Right kidney (tissue), 1 donor: Measurements from ENCODE around the gene FBXL13.
"Not testable (repeated sequence)": the region's sequence is repeated elsewhere in the genome, so short reads cannot be mapped to it uniquely, and the experiment has no call there.

ENCODE experiments used
- DNase-seq: peaks from one replicate; pipeline ENCODE4 v3.0.0-alpha.2; 2016

FBXL13 gene

DNA sequence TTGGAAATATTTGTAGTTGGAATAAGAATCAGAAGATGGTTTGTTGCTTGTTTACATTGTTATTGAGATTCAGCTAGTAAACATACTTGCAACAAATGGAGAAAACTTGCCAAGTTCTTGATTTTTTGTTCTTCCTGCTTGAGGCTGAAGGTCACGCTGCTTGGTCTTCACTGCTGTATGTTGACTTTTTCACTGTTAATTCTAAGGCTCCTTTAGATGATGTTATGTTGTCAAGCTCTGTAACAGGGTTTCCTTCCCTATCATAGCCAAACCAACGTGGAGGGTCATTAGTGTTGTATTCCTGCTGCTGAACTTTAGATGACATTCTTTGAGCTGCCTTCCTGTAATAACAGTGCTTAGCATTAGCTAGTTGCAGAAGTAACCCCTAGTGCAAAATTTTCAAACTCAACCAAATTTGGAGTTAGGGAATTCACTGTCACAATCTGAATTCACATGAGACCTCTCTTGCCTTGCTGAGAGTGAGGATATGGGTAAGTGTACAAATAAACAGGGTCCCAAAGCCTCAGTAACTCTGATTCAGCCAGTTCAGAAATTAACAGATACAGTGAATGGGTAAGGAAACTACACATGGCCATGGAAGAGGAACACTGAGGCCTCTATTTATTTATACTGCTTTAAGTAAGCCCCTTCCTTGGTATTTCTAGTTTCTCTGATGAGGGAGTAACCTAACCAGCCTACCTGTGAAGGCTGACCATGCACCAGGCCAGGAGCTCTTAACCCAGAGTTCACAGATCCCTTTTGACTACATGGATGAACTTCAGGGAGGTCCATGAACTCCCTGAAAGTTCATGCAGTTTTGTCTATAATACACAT, 261.2 kb downstream of the FBXL13 start:
- DNase-seq = no peak

DNA sequence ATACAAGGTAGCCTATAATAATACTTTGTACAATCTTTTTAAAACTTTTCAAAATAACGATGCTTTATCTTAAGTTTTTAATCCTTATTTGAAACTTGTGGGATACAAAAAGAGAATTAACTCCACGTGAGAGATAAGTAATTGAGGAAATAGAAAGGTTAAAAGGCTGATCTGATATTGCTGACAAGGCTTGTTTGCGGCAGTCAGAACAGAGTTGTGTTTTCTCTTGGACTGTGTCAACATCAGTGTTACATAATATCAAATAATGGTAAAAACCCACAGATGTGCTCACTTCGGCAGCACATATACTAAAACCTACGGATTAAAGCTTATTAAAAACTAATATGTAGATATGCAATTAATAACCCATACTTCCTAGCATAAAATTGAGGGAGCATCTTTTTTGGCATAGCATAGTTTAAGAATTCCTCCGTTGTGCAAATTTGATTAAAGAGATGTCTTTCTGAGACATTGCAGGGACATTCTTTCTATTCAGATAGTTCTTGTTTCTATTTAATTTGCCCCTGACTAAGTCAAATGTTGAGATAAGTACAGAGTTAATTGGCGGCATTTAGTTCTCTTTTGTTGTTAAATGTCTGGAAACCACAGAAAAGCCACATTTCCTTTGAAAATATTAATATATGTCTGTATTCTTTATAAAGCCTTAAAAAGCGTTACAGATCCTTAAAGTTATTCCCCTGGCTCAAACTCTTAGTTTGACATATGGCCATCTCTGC, 262.5 kb downstream of the FBXL13 start:
- no peak for DNase-seq

DNA sequence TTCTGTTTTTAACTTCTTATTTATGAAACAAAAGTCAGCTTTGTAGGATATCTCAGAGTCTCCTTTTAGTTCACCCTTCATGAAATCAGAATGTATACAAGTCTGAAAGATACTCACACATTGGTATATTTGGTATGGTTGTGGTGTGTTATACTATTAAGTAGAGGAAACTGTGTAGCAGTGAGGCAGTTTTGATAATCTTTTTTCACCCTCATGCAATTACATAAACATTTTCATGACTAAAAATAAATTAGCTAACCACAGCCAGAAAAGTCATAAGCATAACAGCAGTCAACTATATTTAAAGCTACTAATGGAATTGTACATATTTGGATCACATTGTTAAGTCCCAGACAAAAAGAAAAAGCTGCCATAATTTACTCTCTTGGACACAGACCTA, 263.7 kb downstream of the FBXL13 start:
- no peak for DNase-seq

DNA sequence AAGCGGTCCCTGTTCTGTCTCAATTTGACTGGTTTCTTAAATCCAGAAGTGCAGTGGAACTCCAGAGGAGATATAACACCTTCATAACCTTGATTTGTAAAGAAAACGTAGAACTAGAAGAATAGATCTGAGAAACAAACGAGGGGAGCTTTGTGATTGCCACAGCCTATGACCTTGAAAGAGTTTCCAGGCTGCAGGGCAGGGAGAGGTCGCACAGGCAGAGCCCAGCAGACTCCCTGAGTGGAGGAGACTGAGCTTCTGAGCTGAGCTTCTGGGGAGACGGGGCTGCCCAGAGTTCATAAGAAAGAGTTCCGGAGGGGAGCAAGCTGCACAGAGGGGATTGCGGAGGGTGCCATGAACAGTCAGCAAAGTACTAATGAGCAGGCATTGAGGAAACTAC, 268.0 kb downstream of the FBXL13 start:
- no peak for DNase-seq

DNA sequence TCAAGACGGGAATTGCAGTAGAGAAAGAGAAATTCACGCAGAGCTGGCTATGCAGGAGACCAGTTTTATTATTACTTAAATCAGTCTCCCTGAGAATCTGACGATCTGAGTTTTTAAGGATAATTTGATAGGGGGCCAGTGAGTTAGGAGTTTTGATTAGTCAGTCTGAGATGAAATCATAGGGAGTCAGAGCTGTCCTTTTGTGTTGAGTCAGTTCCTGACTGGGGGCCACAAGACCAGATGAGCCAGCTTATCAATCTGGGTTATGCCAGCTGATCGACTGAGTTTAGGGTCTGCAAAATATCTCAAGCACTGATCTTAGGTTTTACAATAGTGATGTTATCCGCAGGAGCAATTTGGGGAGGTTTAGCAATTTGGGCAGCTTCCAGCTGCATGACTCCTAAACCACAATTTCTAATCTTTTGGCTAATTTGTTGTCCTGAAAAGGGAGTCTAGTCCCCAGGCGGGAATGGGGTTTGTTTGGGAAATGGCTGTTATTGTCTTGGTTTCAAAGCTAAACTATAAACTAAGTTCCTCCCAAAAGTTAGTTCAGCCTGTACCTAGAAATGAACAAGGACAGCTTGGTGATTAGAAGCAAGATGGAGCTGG, 278.5 kb downstream of the FBXL13 start:
- DNase-seq = not testable (repeated sequence)

DNA sequence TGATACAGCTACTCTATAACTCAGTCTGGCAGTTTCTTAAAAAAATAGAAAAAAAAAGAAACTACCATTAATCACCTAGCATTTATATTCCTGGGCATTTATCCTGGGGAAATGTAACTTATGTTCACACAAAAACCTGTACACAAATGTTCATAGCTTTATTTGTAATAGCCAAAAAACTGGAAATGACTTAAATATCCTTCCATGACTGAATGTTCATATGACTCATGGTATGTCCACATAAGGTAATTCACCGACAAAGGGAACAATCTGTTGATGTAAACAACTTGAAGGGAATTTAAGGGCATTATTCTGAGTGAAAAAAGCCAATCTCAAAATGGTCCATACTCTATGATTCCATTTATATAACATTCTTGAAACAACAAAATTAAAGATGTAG, 280.0 kb downstream of the FBXL13 start:
- not testable (repeated sequence) for DNase-seq

DNA sequence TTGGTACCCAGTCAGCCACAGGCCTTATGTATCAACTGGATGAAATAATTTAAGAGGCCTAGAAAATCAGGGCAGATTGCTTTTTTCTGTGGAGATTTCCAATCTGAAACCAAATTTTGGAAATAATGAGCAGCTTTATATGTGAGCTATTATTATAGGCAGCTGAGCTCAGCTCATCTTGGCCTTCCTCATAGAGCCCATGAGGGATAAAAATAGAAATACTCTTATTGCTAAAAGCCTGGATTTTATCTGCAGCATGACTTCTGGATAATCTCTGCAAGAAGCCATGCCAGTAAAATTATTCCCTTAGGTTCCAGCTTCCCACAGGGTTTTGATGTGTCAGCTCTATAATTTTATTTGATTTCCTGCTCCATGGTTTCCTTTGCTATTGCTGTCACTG, 282.8 kb downstream of the FBXL13 start:
- not testable (repeated sequence) for DNase-seq

DNA sequence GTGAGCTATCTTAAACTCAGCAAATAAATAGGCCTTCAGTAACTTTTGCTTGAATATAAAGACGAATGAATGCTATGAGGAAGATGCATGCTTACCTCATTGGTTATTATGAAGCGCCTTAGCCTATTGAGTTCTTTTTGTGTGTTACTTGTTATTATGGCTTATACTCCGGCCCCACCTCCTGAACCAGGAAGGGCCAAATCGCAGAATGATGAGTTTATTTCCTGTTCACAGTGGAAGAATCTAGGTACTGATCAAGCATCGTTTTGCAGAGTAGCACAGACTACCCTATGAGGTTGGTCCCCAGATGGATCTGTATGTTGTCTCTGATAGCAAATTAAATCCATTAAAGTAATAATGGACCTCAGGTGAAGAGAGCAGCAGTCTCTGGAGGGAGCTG, 283.2 kb downstream of the FBXL13 start:
- DNase-seq = not testable (repeated sequence)

DNA sequence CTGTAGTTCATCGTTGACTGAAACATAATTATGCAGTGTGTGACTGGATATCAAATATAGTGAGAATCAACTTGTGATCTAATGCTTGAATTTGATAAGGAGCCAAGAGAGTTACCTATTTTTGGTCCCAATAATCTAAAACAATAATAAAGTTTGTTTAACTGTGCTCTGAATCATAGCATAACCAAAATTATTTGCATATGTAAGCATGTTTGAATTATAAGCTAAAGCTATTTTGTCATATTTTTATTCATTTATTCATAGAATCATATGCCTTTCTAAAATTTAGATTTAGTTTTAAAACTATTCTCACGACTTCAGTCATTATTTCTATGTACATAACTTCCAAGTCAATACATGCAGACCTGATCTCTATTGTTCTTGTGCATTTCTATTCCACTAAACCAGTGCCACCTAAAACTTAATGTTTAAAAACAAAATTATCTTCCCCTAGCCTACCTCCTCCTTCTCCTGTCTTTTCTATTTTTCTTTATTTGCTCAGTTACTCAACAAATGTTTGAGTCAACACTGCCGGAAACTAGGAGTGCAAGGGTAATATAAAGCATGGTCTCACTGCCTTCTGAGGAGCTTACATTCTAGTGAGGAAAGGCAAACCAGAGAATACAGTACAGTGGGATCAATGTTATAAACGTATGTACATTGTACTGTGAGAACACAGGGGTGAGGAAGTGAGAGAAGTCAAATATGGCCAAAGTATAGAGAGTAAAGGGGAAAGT, 284.1 kb downstream of the FBXL13 start:
- not testable (repeated sequence) for DNase-seq

DNA sequence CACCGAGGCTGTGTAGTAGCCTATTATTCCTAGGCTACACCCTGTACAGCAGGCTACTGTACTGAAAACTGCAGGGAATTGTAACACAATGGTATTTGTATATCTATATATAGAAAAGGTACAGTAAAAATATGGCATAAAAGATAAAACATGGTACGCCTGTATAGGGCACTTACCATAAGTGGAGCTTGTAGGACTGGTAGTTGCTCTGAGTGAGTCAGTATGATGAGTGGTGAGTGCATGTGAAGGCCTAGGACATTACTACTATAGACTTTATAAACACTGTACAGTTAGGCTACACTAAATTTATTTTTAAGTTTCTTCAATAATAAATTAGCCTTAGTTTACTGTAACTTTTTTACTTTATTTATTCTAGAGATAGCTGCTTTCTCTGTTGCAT, 285.8 kb downstream of the FBXL13 start:
- not testable (repeated sequence) for DNase-seq

DNA sequence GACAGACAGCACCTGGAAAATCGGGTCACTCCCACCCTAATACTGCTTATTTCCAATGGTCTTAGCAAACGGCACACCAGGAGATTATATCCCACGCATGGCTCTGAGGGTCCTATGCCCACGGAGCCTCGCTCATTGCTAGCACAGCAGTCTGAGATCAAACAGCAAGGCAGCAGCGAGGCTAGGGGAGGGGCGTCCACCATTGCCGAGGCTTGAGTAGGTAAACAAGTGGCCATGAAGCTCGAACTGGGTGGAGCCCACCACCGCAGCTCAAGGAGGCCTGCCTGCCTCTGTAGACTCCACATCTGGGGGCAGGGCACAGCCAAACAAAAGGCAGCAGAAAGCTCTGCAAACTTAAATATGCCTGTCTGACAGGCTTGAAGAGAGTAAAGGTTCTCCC, 293.7 kb downstream of the FBXL13 start:
- DNase-seq = not testable (repeated sequence)

DNA sequence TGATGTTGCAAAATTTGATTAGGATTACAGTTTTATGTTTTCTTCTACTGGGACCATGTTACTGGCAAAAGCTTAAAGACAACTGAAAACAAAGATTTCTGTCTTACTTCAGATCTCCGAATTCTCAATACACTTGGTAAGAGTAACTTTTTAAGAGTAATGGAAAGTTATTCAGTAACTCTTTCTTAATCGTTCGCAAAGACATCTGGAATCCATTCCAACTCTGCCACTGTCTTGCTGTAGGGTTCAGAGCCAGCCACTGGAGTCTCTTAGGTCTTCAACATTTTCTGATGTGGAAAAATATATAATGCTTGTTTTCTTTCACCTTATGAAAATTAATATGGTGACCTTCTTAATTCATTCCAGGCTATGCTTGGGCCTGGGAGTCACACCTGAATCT, 295.9 kb downstream of the FBXL13 start:
- not testable (repeated sequence) for DNase-seq

DNA sequence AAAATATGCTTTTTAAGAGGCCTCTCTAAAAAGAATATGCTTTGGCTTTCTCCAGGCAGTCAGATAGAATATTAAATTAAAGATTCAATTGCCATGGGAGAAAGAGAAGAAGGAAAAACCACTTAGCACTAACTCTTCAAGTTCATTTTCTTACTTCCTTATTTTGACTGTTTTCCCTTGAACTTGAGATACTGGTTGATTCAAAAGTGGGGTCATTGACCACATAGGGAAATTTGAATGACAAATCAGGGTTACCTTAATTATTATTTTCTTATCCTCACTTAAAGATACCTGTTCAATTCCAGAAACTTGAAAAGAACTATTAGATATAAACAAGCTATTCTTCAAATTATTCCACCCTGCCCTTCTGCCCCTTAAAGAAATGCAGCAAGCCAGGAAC, 298.4 kb downstream of the FBXL13 start:
- DNase-seq = not testable (repeated sequence)

DNA sequence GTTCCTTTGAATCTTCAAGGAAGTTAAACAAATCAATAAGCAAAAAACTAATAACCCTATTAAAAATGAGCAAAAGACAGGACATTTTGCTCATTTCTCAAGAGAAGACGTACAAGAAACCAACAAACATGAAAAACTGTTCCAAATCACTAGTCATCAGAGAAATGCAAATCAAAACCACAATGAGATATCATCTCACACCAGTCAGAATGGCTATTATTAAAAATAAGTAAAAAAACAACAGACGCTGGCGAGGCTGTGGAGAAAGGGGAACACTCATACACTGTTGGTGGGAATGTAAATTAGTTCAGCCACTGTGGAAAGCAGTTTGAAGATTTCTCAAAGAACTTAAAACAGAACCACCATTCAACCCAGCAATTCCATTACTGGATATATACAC, 304.1 kb downstream of the FBXL13 start:
- DNase-seq = not testable (repeated sequence)

DNA sequence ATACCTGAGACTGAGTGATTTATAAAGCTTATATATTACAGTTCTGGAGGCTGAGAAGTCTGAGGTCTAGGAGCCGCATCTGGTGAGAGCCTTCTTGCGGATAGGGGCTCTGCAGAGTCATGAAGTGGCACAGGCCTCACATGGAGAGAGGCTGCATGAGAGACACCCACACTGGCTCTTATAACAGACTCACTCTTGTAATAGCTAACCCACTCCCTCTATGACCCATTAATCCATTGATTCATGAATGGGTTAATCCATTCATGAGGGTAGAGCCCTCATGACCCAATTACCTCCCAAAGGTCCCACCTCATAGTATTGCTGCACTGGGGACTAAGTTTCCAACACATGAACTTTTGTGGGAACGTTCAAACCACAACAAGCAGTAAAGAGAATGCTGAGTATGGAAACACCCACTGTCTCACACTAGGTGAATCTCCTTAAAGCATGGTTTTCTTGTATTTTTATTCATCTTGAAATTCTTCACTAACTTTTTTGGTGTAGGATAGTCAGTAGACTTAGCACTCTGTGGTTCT, 304.9 kb downstream of the FBXL13 start:
- DNase-seq = not testable (repeated sequence)

DNA sequence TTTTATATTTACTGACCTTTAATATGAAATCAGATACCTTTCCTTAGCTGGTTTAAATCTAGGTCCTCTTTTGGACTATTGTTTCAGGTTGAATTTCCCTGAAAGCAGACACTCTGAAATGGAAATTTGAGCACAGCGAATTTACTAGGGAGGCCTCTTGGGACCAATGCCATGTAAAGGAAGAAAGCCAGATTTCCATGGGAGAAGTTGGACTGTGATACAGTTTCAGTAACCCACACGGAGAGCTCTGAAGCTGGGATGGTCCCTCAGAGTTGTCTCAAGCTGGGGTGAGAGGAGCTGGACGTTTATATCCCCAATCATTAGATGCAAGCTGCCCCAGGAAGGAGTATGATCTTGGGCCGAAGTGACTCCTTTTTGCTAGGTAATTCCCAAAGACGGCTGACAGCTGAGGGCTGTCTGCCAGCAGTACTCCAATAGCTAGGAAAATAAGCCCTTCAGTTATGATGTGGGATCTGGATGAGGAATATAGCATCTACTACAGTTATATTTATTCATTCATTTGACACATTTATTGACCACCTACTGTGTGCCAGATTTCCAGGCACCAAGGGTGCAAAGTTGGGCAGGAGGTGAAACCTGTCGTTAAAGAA, 311.2 kb downstream of the FBXL13 start:
- not testable (repeated sequence) for DNase-seq
